ENCODE data around the gene NIM1K. TPM values are rescaled to one million over a fixed set of nuclear protein-coding genes. Genes with fewer than 3 reads are reported as not detected.

Gene NIM1K
- total and polyA plus RNA-seq, 2 experiments from 2014 or later: 1.2 to 4.9 TPM

DNA sequence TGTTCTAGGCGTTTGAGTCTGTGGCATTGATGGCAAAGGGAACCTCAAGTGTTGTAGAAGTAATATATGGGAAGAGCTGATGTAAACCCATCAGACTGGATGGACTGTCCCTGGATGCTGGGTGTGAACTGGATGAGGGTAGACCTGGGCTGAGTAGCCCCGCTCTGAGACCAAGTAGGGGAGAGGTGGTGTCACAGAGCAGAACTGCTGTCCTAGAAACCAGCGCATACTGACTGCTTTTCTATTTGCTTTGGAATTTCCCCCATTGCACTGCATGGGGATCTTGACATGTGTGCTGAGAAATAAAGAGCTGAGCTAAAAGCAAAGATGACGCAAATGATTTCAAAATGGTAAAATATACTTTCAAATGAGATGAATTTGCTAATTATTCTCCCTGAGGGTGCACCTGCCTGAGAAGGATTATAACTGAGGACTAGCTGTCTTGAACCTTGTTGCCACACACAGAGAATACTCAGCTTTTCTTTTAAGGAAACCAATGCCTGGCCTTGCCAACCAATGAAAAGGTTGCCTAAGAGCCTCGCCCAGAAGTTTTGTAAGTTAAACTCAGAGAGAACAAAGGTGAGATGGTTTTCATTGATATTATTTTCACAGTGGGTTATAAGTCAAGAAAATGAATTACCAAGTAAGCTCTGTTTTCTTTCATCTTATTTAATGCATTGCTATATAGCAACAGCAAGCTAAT is 44.8 kb downstream of the NIM1K start:
- H3K9me2 ChIP-seq (ENCODE audit: insufficient read depth): no peaks in the 10 kb centered on the region
- H3K79me2 ChIP-seq (ENCODE audit: insufficient read depth): no peaks in the 10 kb centered on the region
- H3F3A ChIP-seq (ENCODE audit: insufficient read depth): no peaks in the 10 kb centered on the region
- no peak overlapping the region for H2AFZ ChIP-seq
- no peak for TF ChIP-seq EZH2phosphoT487 (IDR thresholded peaks at IDR 0.05; ENCODE audit: insufficient read depth, low read depth)
- no peak for TF ChIP-seq EZH2 (IDR thresholded peaks at IDR 0.05; ENCODE audit: insufficient read depth, poor library complexity, severe bottlenecking)
- no peaks in the 10 kb centered on the region for H3K27me3 ChIP-seq (replicated peaks; ENCODE audit: insufficient read depth)
- H3K27ac ChIP-seq: no peak overlapping the region
- H3K4me3 ChIP-seq: no peak overlapping the region
- H3K36me3 ChIP-seq (ENCODE audit: low read depth): no peaks in the 10 kb centered on the region
- no peaks in the 10 kb centered on the region for H4K20me1 ChIP-seq (ENCODE audit: insufficient read depth)
- no peak overlapping the region for H3K9ac ChIP-seq
- no peaks in the 10 kb centered on the region for H3K9me3 ChIP-seq (ENCODE audit: low read depth)
- H3K4me2 ChIP-seq (ENCODE audit: unreplicated experiment): no peak overlapping the region
- WGBS, 2 experiments (ENCODE audit: low coverage in 1 of 2, low lambda C conversion rate in 2 of 2, missing lambda C conversion rate in 2 of 2): 58 to 66% methylated on average over 5 of the region's 5 CpGs
- no peaks in the 10 kb centered on the region for H3K4me1 ChIP-seq (ENCODE audit: insufficient read depth)
- in situ Hi-C loops (cut with MboI): no loop called here
- DNase-seq: no peak

DNA sequence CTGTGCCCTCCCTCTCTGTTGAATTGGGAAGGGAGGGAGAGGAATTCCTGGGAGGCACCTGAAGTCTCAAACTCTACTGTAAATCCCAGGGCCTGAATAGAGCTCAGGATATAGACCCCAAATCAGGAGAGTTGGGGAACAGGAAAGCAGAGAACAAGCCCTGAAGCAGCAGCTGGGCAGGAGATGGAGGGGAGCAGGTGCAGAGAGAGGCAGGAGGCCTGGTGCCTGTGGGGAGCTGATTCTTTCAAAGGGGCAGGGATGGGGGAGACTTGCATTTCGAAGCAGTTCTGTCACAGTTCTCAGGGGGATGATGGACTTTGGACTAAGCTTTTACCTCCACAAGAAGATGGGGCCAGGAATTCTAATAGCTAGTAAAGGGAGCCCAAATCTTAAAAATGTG is 50.2 kb downstream of the NIM1K start:
- Histone ChIP-seq H3K9me3 (ENCODE audit: low read depth) (no peaks in the 10 kb centered on the region), H3K27ac (no peak overlapping the region), H3K27me3 (replicated peaks; ENCODE audit: insufficient read depth) (no peaks in the 10 kb centered on the region), H3F3A (ENCODE audit: insufficient read depth) (no peaks in the 10 kb centered on the region), H3K4me1 (ENCODE audit: insufficient read depth) (no peaks in the 10 kb centered on the region), H3K9ac (no peak overlapping the region), H2AFZ (no peak overlapping the region), H3K9me2 (ENCODE audit: insufficient read depth) (no peaks in the 10 kb centered on the region), H3K36me3 (ENCODE audit: low read depth) (no peaks in the 10 kb centered on the region), H3K79me2 (ENCODE audit: insufficient read depth) (no peaks in the 10 kb centered on the region), H4K20me1 (ENCODE audit: insufficient read depth) (no peaks in the 10 kb centered on the region), H3K4me2 (ENCODE audit: unreplicated experiment) (no peak overlapping the region), H3K4me3 (no peak overlapping the region)
- 4 to 9% methylated on average over 1 of the region's 1 CpG for WGBS, 2 experiments (ENCODE audit: low coverage in 1 of 2, low lambda C conversion rate in 2 of 2, missing lambda C conversion rate in 2 of 2)
- DNase-seq: no peak
- no peak for TF ChIP-seq EZH2 (IDR thresholded peaks at IDR 0.05; ENCODE audit: insufficient read depth, poor library complexity, severe bottlenecking)
- no peak for TF ChIP-seq EZH2phosphoT487 (IDR thresholded peaks at IDR 0.05; ENCODE audit: insufficient read depth, low read depth)
- in situ Hi-C loops (cut with MboI): no loop called here

DNA sequence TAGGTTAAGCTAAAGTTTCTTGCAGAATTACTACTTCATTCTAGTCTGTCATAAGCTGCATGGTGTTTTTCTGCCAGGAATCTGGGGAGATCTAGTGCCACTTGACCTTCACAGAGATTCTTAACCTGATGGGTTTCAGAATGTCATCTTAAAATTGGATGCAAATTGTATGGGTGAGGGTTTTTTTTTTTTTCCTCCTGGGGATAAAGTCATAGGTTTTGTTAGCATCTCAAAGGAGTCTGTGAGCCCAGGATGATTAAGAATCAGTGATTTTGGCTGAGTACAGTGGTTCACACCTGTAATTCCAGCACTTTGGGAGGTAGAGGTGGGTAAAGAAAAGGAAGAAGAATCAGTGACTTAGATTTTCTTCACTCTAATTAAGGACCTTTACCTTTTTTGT is 51.2 kb downstream of the NIM1K start:
- no peaks in the 10 kb centered on the region for H3K4me1 ChIP-seq (ENCODE audit: insufficient read depth)
- in situ Hi-C loops (cut with MboI): no loop called here
- no peaks in the 10 kb centered on the region for H3K9me2 ChIP-seq (ENCODE audit: insufficient read depth)
- no peak overlapping the region for H3K4me3 ChIP-seq
- H3K27ac ChIP-seq: no peak overlapping the region
- TF ChIP-seq EZH2phosphoT487 (IDR thresholded peaks at IDR 0.05; ENCODE audit: insufficient read depth, low read depth) (no peak), EZH2 (IDR thresholded peaks at IDR 0.05; ENCODE audit: insufficient read depth, poor library complexity, severe bottlenecking) (no peak)
- no peak overlapping the region for H2AFZ ChIP-seq
- no peaks in the 10 kb centered on the region for H3F3A ChIP-seq (ENCODE audit: insufficient read depth)
- no peaks in the 10 kb centered on the region for H3K9me3 ChIP-seq (ENCODE audit: low read depth)
- H3K9ac ChIP-seq: no peak overlapping the region
- H3K4me2 ChIP-seq (ENCODE audit: unreplicated experiment): no peak overlapping the region
- H3K36me3 ChIP-seq (ENCODE audit: low read depth): no peaks in the 10 kb centered on the region
- no peaks in the 10 kb centered on the region for H4K20me1 ChIP-seq (ENCODE audit: insufficient read depth)
- DNase-seq: no peak
- H3K79me2 ChIP-seq (ENCODE audit: insufficient read depth): no peaks in the 10 kb centered on the region
- H3K27me3 ChIP-seq (replicated peaks; ENCODE audit: insufficient read depth): no peaks in the 10 kb centered on the region

DNA sequence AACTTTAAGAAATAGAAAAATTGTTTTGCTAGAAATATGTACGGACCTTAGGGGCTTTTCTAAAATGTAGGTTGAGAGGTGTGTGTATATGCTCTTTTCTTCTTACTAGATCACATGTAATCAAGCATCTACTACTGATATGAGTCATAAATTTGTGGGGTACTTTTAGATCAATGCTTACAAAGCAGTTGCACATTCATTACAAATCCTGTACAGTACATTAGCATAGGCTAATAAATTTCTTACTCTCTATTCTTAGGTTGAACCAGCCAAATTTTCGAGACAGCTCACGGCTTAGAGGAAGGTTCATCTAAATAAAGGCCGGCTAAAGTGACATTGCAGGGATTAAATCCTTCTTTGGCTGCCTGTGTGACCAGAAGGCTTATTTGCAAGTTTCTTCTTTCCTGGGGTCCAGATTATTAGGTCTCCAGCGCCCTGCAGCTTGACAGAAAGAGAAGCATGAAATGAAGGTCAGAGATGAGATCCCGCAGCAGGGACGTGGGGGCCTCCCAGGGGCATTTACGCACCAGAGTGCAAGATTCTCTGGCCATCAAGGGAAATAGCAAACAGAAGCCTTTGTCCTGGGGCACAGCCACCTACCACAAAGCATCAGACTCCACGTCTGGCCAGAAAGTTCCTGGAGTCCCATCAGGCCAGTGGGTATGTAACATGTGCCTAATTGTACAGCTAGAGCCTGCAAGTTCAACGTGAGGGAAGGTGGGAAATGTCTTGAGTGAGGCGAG is 53.0 kb downstream of the NIM1K start:
- TF ChIP-seq EZH2 (IDR thresholded peaks at IDR 0.05; ENCODE audit: insufficient read depth, poor library complexity, severe bottlenecking) (no peak), EZH2phosphoT487 (IDR thresholded peaks at IDR 0.05; ENCODE audit: insufficient read depth, low read depth) (no peak)
- DNase-seq: no peak

More for the DNA sequence above, 53.0 kb downstream of the NIM1K start:
- 69 to 70% methylated on average over 11 of the region's 11 CpGs for WGBS, 2 experiments (ENCODE audit: low coverage in 1 of 2, low lambda C conversion rate in 2 of 2, missing lambda C conversion rate in 2 of 2)
- H2AFZ ChIP-seq: no peak overlapping the region
- H4K20me1 ChIP-seq (ENCODE audit: insufficient read depth): no peaks in the 10 kb centered on the region
- H3K27ac ChIP-seq: no peak overlapping the region
- no peak overlapping the region for H3K4me3 ChIP-seq
- H3F3A ChIP-seq (ENCODE audit: insufficient read depth): no peaks in the 10 kb centered on the region
- in situ Hi-C loops (cut with MboI): no loop called here
- no peak overlapping the region for H3K4me2 ChIP-seq (ENCODE audit: unreplicated experiment)
- no peaks in the 10 kb centered on the region for H3K4me1 ChIP-seq (ENCODE audit: insufficient read depth)
- no peak overlapping the region for H3K9ac ChIP-seq
- H3K9me2 ChIP-seq (ENCODE audit: insufficient read depth): no peaks in the 10 kb centered on the region
- H3K9me3 ChIP-seq (ENCODE audit: low read depth): no peaks in the 10 kb centered on the region
- no peaks in the 10 kb centered on the region for H3K27me3 ChIP-seq (replicated peaks; ENCODE audit: insufficient read depth)
- no peaks in the 10 kb centered on the region for H3K79me2 ChIP-seq (ENCODE audit: insufficient read depth)
- no peaks in the 10 kb centered on the region for H3K36me3 ChIP-seq (ENCODE audit: low read depth)

All from GM23248 (cell line).